ENCODE measurements around the gene C20orf141.

The C20orf141 gene

DNA sequence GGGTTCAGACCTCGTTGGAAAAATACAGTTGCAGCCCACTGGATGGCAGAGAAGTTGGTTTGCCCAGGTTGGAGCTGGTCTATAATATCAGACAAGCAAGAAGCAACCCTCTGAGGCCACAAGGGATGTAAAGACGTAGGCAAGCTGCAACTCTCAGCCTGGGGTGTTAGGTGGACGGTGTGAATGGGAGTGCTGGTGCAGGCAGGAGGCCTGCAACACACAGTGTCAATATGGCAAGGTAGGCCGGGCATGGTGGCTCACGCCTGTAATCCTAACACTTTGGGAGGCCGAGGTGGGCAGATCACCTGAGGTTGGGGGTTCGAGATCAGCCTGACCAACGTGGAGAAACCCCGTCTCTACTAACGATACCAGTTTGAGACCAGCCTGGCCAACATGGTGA, 36.3 kb downstream of the C20orf141 start:
- DNase-seq (ENCODE audit: low read depth): no peak

DNA sequence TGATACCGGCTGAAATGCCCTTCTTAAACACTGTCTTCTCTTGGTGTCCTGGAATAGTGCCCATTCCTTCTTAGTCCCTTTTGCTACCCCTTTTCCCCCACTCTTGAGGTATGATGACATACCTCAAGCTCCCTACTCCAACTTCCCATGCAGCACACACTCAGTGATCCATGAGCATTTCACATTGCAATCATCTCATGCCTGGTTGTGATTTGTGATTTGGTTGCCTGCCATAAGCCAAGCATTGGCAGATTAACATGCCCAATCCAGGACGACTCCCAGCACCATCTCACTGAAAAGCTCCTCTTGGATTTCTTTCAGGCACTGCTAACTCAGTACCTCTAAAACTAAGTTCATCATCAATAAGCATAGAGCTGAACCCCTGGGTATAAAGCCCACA, 43.8 kb downstream of the C20orf141 start:
- no peak for DNase-seq (ENCODE audit: low read depth)

DNA sequence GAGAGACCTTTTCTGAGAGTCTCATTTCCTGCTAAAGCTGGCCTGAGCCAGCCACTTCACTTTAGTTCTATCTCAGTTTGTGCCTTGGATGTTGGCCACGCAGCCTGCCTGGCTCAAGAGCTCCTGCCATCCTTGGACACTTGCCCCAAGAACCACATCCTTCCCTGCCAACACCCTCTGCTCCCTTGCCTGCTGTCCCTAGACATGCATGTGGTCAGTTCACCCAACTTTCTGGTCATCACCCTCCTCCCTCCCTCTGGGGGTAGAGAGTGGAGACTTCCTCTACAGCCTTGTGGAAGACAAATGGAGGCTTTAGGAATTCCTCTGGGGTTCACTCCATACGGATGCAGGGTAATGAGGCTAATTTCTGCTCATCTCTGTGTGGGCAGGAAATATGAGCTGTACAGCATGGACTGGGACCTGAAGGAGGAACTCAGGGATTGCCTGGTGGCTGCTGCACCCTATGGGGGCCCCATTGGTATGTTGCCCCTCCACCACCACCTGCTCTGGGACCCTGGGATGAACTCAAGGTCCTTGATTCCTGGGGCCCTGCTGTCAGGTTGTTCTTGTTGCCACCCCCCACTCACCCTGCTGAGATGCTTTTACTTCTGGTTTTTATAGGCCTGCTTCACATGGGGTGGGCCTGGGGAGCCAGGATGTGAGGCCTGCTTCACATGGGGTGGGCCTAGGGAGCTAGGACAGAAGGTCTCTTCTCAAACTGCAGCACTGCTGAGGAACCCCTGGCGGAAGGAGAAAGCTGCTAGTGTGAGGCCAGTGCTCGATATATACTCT, 44.7 kb downstream of the C20orf141 start:
- no peak for DNase-seq (ENCODE audit: low read depth)

DNA sequence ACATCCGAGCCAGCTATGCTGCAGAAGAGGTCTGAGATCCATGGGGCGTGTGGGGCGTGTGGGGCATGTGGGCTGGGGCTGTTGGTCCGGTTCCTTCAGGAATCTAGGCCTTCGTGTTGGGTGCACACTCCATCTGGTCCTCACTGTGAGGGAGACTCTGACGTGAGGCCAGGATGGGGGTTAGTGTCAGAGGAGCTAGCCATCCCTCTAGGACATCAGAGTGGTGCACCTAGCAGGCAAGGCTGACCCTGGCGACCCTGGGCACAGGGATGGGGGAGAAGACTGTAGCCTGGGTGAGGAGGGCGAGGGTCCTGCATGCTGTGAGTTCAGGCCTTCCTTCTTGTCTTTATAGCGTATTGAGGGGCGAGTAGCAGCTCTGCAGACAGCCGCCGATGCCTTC, 49.8 kb downstream of the C20orf141 start:
- no peak for DNase-seq (ENCODE audit: low read depth)

DNA sequence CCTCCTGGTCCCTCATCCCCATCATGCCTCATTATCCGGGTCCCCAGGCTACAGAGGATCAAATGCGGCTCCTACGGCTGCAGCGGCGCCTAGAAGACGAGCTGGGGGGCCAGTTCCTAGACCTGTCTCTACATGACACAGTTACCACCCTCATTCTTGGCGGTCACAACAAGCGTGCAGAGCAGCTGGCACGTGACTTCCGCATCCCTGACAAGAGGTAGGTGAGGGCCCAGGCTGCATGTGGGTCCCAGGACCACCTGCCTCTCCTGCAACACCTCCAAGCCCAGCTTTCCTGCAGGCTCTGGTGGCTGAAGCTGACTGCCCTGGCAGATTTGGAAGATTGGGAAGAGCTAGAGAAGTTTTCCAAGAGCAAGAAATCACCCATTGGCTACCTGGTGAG, 50.3 kb downstream of the C20orf141 start:
- no peak for DNase-seq (ENCODE audit: low read depth)
